Stimulated activated CD4-positive, alpha-beta T cell treated with anti-CD3 and anti-CD28 coated beads, TNF-alpha, amount 100 ng/mL, for 24 hours (primary cell): ENCODE measurements around the gene BDNF.
"Not testable (repeated sequence)": the region's sequence is repeated elsewhere in the genome, so short reads cannot be mapped to it uniquely, and the experiment has no call there.

Experiments used
- DNase-seq, 3 experiments: peaks; one replicate each; pipeline ENCODE4 v3.0.0-alpha.2; 2020; ENCODE audit warnings: low read depth in 3 of 3

BDNF gene

DNA sequence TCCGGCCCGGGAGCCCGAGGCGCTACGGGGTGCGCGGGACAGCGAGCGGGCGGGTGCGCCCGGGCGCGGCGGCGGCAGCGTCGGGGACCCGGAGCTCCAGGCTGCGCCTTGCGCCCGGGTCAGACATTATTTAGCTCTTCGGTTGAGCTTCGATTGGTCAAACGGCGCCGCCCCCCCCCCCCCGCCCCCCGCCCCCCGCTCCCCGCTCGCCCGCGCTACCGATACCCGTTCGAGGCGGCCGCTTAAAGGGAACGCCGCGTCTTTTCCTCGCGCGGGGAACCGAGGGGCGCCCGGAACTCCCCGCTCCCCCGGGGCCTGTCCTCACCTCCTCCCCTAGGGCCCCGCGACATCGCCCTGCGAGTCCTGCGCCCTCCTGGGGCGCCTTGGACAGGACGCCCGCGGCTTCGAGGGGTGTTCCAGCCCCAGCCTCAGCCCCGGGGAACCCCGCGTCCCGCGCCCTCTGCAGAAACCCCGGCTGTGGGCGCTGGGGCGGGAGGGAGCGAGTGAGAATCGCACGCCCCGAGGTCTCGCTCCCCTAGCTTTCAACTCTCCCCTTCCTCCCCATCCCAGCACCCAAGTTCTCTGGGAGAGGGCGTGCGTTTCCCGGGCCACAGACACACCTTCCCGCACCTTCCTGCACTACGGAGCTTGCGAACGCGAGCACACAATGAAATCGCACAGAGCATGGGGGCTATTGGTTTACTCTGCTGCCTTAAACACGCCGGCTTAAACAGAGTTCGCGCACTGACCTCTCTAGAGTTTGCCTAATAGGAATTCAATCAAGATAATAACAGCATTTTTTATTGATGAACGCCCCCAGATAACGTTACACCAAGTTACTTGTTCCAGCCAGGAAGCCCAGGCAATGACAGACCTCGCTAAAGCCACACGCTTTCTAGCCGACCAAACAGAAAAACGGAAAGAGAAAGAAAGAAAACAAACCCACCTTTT is at the start of gene BDNF:
Gene BDNF, minus strand, starts transcription at position 105 of the 951 bp plus-strand sequence. CDS start 41,891 bp downstream, outside the sequence.
- DNase-seq, result no peak

DNA sequence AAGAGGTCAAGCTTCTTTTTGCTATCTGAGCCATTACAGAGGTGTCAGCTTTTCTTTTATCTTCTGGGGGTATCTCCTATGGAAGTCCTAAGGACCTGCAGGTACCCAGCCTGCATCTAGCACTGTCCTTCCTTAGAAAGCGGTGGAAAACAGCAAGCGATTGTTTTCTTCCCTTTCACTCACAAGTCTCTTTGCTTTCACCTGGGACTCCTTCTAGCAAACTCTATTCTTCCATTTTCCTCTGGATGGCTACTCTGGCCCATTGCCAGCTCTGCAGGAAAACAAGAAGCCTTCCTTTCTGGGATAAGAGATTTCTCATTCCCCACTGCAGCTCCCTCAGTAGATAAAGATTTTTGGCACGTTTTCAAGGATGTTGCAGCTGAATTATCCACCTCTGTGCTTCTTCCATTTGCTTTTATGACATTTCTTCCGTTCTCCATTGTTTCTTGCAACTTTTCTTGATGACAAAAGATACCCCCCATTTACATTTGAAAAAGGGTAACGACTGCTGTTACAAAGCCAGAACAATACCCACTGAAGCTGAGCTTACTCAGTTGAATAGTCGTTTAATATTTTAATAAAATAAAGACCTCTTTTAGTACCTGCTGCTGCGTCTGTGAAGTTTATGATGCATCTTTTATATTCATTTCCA is 40.2 kb upstream of the BDNF start:
- no peak for DNase-seq

DNA sequence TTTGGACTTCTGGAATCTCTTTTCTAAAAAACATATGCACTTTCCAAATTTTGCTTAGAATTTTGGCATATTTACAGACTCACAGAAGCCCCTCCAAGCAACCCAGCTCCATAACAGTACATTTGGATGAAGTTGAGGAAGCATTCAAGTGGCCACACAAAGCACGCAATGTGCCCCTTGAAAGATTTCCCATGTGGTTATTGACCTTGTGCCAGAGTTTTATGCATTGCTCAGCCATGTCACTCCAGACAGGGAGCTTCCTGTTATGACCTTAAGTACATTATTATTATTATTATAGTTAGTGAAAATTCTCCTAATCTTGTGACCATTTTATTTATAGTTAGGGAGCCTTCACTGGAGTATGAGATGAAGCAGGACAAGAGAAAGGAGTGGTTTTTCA is 35.0 kb upstream of the BDNF start:
- no peak for DNase-seq

DNA sequence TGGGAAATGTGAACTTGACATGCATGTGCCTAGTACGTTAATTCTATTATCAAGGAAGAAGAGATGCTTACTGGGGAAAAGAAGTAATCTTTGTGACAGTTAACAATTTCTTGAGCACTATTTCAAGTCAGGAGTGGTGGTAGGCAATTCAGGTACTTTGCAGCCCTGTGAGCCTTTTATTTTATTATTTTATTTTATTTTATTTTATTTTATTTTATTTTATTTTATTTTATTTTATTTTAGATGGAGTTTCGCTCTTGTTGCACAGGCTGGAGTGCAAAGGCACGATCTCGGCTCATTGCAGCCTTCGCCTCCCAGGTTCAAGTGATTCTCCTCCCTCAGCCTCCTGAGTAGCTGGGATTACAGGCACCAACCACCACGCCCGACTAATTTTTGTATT is 31.5 kb upstream of the BDNF start:
- not testable (repeated sequence) for DNase-seq

DNA sequence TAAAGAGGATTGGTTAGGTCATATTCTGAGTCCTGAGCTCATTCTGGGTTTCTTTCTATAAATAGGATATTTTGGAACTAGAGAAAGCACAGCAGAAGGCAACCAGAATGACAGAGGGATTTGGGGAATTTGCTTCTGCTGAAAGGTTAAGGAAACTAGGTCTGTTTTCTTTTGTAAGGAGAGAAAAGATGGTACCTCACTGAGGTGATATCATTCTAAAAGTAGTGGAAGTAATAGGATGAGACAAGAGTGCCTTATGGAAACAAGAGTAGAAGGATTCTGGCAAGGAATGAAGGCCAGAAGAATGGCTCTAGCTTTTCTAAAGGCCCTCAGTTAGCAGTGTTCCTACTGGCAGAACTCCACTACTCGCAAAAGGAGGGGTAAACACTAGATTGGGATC is 26.7 kb upstream of the BDNF start:
- DNase-seq, result no peak

DNA sequence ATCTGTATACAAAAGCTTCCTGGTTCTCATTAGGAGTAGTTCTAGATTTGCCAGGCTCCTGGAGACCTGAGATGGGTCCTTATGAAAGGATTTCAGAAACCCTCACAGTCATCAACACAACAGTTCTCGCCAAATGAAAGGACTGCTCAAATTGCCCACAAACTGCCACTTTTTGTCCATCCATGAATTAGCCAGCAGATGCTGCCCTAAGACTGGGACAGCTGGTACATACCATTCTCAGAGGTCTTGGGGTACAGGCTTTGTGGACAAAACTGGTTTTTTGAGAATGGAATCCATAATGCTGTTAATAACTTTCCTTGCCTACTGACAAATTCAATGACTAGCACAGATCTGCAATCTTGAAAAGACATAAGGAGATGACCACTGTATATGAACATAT is 23.4 kb upstream of the BDNF start:
- no peak for DNase-seq

DNA sequence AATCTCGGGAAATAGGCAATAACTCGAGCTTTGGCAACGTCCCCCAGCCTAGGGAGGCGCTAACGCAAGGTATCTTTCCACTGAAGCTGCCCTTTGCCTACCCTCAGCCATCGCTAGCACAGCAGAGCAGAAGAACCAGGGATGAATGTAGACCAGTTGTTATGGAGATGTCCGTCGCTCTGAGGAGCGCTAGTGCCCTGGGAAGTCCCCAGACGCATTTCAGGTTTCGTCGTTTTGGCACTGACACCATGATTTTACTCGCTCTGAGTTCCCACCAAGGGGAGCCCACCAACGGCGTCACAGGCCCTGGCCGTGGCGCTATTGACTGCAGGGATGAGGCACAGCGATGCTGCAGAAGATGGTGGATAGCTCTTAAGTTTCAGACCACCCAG is 22.7 kb upstream of the BDNF start:
- no peak for DNase-seq

DNA sequence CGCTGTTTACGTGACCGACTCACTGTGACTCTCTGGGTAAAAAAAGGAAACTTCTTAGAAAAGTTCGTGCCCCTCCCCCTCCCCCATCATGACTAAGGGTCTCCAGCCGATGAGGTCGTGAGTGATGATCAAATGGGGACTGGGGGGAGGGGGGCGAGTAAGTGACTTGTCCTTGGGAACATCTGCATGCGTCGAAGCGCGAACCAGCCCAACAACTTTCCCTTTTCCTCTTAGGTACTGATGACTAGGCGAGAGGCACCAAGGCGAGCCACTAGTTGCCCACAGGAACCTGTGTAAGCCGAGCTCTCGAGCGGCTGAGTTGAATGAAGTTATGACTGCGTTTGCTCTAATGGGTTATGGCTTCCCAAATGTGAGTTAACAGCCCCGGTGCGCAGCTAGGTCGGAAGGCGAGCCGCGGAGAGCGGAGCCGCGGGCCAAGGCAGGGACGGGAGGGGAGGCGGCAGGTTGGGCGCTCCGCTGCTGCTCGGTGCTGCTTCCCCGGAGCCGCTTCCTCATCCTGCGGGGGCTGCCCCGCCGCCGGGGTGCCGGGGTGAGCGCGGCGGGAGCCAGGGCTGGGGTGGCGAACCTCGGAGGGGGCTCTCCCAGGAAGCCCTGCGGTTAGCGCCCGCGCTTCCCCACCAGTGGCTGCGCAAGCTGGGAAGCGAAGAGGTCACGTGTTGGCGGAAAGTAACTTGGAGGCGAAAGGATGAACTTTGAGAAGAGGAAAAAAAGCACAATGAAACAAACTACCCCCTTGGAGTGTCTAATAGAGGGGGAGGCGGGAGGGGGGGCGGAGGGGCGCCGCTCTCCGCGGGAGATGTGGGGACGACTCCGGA is 22.1 kb upstream of the BDNF start:
- no peak for DNase-seq

DNA sequence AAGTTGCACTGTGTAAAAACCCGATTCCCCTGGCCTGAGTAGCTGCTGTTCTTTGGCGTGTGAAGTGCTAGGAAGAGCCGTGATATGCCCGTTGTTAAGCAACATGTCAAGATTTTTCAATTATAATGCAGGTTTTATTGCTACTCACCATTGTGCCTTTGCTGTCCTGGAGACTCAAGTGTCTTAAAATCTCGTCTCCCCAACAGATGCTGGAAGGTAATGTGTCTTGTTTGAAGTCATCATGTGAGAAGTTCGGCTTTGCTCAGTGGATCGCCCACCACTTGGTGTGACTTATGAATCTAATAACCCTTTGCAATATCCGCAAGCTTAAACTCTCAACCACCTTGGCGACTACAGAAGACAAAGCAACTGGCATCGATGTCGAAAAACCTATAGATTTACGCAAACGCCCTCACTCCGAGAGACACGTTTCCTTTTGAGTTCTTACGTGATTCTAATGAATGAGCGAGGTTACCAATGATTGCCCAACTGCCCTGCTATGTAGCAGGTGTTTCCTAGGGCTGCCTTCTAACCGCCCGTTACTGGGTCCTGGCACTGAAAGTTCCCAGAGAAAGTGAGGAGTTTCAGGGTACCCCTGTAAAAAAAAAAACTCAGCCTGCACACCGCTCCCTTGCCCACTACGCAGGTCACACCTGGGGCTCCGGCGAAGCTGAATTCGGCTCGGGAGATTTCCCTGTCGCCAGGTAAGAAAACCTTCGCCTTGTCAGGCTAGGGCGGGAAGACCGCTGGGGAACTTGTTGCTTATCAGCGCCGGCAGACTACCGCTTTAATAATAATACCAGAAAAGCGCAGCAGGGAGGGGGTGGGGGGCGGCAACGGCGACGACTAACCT is 21.2 kb upstream of the BDNF start:
- DNase-seq, result no peak

DNA sequence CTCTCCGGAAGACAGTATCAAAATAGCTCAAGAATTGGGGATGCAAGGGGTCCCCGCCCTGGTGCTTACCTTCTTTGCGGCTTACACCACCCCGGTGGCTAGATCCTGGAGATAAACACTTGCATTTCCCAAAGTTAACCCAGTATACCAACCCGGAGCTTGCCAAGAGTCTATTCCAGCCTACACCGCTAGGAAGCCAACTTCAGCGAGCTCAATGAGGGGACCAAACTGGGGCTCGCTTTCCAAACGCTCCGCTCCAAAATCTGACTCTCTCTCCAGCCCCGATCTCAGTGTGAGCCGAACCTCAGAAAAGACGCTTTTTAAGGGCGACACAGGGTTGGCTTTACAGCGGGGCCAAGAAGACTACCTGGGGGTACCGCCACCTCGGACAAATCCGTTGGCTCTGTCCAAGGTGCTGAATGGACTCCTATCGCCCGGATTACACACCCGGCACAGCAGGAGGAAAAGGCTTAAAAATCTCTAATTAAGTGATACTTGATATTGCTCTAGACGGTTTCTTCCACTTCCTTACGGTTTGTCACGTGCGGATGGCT is 20.1 kb upstream of the BDNF start:
- no peak for DNase-seq

DNA sequence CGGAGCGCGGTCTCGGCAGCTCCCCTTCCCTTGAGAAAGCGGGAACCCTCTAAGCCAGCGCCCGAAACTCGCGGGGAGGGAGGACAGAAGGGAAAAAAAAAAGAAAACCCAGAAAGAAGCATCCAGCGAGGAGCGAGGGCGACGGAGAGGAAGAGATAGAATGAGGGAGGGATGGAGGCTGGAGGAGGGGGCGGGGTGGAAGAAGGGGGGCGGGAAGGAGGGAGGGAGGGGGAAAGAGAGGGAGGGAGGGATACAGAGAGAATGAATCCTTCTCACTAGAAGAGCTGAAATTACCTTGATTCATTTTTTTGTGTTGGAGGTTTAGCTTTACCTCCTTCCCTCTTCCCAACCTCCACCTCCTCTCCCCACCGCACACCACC is 19.3 kb upstream of the BDNF start:
- DNase-seq, result no peak

DNA sequence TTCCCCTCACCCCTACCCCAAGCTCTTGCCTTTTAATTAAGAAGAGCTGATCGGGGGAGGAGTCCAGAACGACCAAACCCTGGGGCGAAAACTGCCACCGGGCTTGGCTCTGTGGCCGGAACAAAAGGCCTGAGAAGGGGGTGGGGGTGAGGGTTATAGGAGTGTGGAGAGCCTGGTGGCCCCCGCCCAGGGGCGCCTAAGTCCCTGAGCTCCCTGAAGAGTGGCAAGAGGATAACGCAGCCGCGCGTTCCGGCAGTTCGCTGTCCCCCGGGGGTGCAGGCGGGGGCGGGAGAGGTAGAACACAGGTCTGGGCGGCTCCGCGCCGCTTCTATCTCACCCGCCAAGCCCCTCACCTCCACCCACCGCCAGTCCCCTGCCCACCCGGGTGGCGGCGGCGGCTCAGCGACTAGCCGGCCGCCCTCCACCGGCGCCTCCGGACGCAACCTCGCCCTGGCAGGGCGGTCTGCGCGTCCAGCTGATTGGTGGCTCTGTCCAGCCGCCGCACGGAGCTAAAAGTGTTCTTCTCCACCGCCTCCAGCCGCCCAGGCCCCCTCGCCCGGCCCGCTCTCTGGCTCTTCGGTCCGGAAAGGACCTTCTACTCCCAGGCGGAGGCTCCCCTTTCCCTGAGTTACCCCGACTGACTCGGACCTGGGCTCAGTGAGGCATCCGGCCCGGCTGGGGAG is 18.7 kb upstream of the BDNF start:
- no peak for DNase-seq

DNA sequence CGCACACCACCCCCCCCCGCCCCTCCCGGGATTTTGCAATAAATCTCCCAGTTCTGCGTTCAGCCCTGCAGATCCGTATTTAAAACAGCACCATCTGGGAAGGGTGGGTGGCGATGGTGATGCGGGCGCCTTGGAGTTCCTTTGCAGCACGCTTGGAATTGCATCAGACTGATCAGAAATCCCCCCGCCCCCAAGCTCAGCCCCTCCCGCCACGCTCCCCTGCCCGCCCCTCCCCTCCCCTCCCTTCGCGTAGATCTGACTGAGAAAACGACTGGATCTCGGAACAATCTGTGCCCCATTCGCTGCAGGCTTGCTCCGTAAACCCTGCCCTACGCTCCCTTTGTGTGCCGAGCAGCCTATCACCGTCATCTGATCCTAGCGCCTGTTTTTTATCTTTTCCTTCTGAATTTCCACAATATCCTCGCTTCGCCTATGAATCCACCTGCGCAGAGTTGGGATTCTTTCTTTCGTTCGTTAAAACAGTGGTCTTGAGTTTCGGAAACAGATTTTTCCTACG is 18.1 kb upstream of the BDNF start:
- DNase-seq, result no peak

DNA sequence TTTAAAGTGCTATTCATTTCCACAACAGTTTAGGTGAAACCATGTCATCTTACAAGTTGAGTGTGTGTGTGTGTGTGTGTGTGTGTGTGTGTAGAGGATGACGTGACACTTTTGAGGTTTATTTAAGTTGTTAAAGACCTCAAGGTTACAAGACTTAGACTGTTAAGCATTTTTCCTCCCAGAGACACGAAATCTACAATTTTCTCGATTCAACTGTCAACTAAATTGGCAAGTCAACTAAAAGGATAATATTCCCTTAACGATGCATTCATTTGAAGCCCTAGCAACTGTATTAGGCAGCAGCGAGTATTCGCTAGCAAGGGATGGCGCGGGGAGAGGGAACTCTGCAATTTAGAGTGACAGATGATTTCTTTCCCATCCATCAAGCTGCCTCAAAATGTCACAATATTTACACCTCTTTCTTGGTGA is 17.6 kb upstream of the BDNF start:
- no peak for DNase-seq

DNA sequence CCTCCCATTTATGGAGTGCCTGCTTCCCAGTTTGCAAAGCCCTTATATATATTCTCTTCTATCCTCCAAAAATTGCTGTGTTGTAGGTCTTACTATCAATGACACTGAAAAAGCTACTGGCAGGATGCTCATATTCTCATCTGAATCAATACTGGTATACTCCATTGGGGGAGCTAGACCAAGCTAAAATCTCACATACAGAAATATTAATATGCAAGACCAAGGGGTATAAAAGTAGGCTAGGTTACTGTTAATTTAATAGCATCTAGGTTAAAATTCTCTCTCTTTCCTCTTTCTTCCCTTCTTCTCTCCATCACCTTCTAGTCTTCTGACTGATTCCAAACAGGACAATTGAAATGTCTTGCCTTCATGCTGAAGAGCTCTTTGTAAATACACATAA is 17.1 kb upstream of the BDNF start:
- DNase-seq, result no peak

DNA sequence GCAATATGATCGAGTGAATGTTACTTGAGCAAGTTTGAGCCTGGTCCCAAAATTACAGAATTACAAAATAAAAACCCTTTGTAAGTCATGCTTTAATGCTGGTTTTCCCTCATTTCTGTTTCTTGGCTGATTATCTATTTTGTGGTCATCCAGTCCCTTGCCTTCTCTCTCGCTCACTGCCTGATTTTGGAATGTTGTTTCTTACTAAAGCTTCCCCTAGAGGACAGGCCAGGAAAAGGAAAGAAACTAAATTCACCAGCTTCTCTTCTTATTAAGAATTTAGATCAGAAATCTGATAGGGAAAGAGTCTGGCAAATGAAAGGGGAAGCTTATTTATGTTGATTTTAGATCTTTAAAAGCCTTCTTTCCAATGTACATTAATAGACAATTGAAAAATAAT is 16.6 kb upstream of the BDNF start:
- no peak for DNase-seq

DNA sequence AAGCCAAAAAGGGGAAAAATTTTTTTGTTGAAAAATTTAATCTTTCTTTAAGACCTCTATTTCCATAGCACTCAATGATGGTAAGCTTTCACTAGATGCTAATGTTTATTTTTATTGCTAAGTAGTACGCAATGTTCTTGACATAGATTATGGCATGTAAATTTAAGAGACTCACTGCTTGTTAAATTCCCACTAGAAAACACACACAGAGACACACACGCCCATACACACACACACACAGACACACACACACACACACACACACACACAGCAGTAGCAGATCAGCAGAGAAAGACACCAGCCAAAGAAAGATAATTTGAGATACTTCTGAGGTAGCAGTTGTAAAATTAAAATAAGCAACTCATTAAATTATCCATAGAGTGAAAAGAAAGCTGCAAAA is 16.0 kb upstream of the BDNF start:
- DNase-seq, result no peak

DNA sequence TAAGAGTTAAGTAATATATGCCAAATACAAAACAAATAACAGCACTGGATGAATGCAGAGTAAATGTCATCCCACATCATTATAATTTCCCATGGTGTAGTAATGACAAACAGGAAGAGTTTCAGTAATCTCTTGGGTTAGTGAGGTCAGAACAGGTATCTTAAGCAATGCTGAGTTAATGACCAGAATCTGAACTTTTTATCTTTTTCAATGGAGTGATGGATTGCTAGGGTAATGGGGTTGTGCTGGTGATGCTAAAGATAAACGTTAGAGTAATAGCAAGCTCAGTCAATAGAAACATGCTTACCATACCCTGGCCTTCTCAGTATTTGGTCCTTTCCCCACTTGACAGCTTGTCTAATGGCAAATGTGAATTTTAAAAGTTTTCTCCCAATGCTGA is 11.5 kb upstream of the BDNF start:
- DNase-seq, result no peak

DNA sequence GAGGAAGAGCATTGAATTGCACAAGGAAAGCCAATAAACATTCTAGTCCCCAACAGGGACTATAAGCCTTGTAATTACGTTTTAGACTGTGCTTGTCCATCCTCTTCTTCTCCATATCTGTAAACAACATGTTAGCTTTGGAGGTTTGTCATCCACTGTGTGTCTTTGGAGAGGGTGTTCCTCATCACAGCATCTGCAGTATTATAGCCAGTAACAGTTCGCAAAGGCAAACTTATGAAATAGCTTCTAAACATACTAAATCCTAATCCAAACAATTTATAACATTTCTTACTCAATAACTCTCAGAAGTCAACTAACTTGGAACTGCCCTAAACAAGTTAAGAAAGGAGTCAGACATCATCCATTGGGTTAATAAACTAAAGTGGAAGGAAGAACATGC is 10.3 kb upstream of the BDNF start:
- no peak for DNase-seq

DNA sequence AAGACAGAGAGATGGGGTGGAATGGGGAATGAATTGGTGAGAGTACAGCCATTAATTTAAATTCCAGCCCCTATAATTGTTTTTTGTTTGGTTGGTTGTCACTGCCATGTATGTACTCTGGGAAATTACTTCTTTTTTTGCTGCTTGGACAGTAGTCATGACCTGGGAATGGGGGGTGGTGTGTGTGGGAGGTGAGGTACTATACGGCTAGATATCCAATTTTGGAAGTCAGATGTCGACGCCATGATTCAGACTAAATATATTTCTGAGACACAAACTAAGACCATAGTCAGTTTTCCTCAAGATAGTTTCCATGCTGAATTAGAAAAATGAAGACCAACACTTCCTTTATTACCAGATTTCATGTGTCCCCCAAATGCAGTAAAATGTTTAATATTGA is 7.4 kb upstream of the BDNF start:
- DNase-seq, result no peak
